Keratinocyte (primary cell): ENCODE results near the gene CCBE1. TPM values are rescaled to one million over a fixed set of nuclear protein-coding genes. Genes with fewer than 3 reads are reported as not detected.

ENCODE experiments used
- DNase-seq: peaks from one replicate; pipeline ENCODE4 v3.0.0-alpha.2; 2011; ENCODE audit warnings: low read depth, missing footprints, low spot score
- FAIRE-seq: peaks from 2 replicates; lab custom pipeline; 2011; peaks lifted over from hg19 to GRCh38; lab: Jason Lieb, UNC
- H2AFZ ChIP-seq: 2 replicates; pipeline ENCODE4 v1.6.0; 2012; ENCODE audit warnings: low read length, control low read depth, inconsistent platforms; ENCODE audit not compliant: control insufficient read depth
- H3K27ac ChIP-seq: 2 replicates; pipeline ENCODE4 v1.5.1; 2011; ENCODE audit warnings: low read length; ENCODE audit not compliant: control insufficient read depth, insufficient read depth
- H3K27me3 ChIP-seq: 3 replicates; pipeline ENCODE4 v1.6.0; 2011; ENCODE audit warnings: low read length; ENCODE audit not compliant: control insufficient read depth, insufficient read depth; ENCODE audit errors: extremely low read depth
- H3K36me3 ChIP-seq, 2 experiments: 2 replicates in 1 of 2; 3 replicates in 1 of 2; pipeline ENCODE4 v1.5.1; 2011; ENCODE audit warnings: low read length in 2 of 2, mild to moderate bottlenecking in 1 of 2; ENCODE audit not compliant: control insufficient read depth in 2 of 2, insufficient read depth in 2 of 2; ENCODE audit errors: extremely low read depth in 1 of 2
- H3K4me1 ChIP-seq: 3 replicates; pipeline ENCODE4 v1.5.1; 2011; ENCODE audit warnings: low read length; ENCODE audit not compliant: control insufficient read depth, insufficient read depth; ENCODE audit errors: extremely low read depth
- H3K4me2 ChIP-seq: 3 replicates; pipeline ENCODE4 v1.6.0; 2011; ENCODE audit warnings: low read depth, low read length; ENCODE audit not compliant: control insufficient read depth, insufficient read depth; ENCODE audit errors: extremely low read depth
- H3K4me3 ChIP-seq, 3 experiments: fragments of 200-600 bp in 1 of 3; sonication (generic) in 1 of 3; 2 replicates in 2 of 3; 3 replicates in 1 of 3; pipeline ENCODE4 v1.5.1; 2011 to 2016; ENCODE audit warnings: low read length in 3 of 3, mild to moderate bottlenecking in 3 of 3, control low read depth in 2 of 3, inconsistent platforms in 1 of 3, low read depth in 1 of 3, mixed read lengths in 1 of 3, mixed run types in 1 of 3, moderate library complexity in 1 of 3; ENCODE audit not compliant: control insufficient read depth in 2 of 3, insufficient read depth in 2 of 3; ENCODE audit errors: extremely low read depth in 1 of 3
- H3K79me2 ChIP-seq: 2 replicates; pipeline ENCODE4 v1.6.0; 2012; ENCODE audit warnings: low read length; ENCODE audit not compliant: control insufficient read depth, insufficient read depth
- H3K9ac ChIP-seq: 3 replicates; pipeline ENCODE4 v1.6.0; 2011; ENCODE audit warnings: low read length; ENCODE audit not compliant: control insufficient read depth, insufficient read depth; ENCODE audit errors: extremely low read depth
- H3K9me1 ChIP-seq: 3 replicates; pipeline ENCODE4 v1.6.0; 2011; ENCODE audit warnings: low read length; ENCODE audit not compliant: control insufficient read depth, insufficient read depth; ENCODE audit errors: extremely low read depth
- H3K9me3 ChIP-seq: 2 replicates; pipeline ENCODE4 v1.5.1; 2012; ENCODE audit warnings: low read depth, low read length; ENCODE audit not compliant: control insufficient read depth
- H4K20me1 ChIP-seq: 3 replicates; pipeline ENCODE4 v1.6.0; 2011; ENCODE audit warnings: low read length; ENCODE audit not compliant: control insufficient read depth, insufficient read depth; ENCODE audit errors: extremely low read depth
- EZH2 ChIP-seq: IDR thresholded peaks from one replicate; pipeline ENCODE4 v1.6.1; 2012; ENCODE audit warnings: inconsistent platforms, mild to moderate bottlenecking, low read length, moderate library complexity
- dilution Hi-C: fragments of 300-500 bp; cut with MboI; formaldehyde crosslinking; loops from one replicate; pipeline ENCODE4 v1.7.0; 2020; ENCODE audit warnings: low sequenced_read_pairs; ENCODE audit not compliant: extremely low pct_ligation_motif_present
- polyA plus RNA-seq, 5 experiments: library from polyadenylated mRNA; depleted of rRNA in 3 of 5; stranded (reverse) in 3 of 5; stranded (forward) in 1 of 5; unstranded in 1 of 5; fragments of >200 nt; gene quantifications; 1 replicate in 1 of 5; 2 replicates in 3 of 5; 3 replicates in 1 of 5; pipeline versions ENCODE4 v1.2.1 to v1.2.3, GENCODE V29; 2011 to 2012; ENCODE audit warnings: missing spikeins in 2 of 5, low read depth in 1 of 5, low replicate concordance in 1 of 5
- TF ChIP-seq, protein P1 (sequence below), 3 experiments: IDR thresholded peaks in 1 of 3; conservative IDR thresholded peaks in 1 of 3; optimal IDR thresholded peaks in 1 of 3; 2 replicates in 2 of 3; 3 replicates in 1 of 3; pipeline versions ENCODE3 to v1.5.1; 2011; ENCODE audit warnings: low read length in 3 of 3, mild to moderate bottlenecking in 3 of 3, moderate library complexity in 2 of 3, control low read depth in 1 of 3, inconsistent platforms in 1 of 3; ENCODE audit not compliant: insufficient read depth in 2 of 3; ENCODE audit errors: extremely low read depth in 1 of 3

The CCBE1 gene
- polyA plus RNA-seq, 1 donor (not counting 4 experiments of a cell fraction or from before 2014, with no cell fraction given) = 20.1 TPM

DNA sequence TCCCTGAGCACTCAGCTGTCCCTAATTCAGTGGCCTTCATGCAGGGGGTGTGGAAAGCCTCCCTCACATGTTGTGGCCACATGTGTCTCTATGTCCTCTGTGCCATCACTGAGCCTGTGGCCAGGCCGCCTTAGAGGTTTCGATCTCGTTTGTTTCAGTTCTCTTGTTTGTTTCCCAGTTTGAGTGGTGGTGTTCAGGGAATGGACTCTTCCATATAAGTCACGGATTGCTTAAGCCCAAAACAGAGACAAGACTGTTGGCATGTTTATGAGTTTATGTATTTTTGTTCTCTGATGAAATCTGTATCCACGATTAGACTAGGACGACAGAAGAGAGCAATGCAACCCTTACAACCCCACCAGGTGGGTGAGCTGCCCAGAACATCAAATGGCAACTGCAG lies 134.5 kb downstream of the CCBE1 start:
- no peak for FAIRE-seq

GRCh38 chr18:59561612-59562011 lies 135.6 kb downstream of the CCBE1 start:
- Histone ChIP-seq H3K79me2 (no peaks in the 10 kb centered on the region), H3K4me1 (peaks cover 5% of the 10 kb centered on the region), H3K36me3 (no peaks in the 10 kb centered on the region), H3K4me3 (no peak overlapping the region), H4K20me1 (peaks cover 4% of the 10 kb centered on the region), H3K9me3 (no peaks in the 10 kb centered on the region), H2AFZ (no peak overlapping the region), H3K9ac (no peak overlapping the region), H3K27ac (no peak overlapping the region), H3K27me3 (no peaks in the 10 kb centered on the region), H3K9me1 (peaks cover 2% of the 10 kb centered on the region), H3K4me2 (no peak overlapping the region)
- DNase-seq (no peak), FAIRE-seq (no peak)
- dilution Hi-C loops = no loop called here
- no peak for TF ChIP-seq EZH2
- TF ChIP-seq, protein P1, sequence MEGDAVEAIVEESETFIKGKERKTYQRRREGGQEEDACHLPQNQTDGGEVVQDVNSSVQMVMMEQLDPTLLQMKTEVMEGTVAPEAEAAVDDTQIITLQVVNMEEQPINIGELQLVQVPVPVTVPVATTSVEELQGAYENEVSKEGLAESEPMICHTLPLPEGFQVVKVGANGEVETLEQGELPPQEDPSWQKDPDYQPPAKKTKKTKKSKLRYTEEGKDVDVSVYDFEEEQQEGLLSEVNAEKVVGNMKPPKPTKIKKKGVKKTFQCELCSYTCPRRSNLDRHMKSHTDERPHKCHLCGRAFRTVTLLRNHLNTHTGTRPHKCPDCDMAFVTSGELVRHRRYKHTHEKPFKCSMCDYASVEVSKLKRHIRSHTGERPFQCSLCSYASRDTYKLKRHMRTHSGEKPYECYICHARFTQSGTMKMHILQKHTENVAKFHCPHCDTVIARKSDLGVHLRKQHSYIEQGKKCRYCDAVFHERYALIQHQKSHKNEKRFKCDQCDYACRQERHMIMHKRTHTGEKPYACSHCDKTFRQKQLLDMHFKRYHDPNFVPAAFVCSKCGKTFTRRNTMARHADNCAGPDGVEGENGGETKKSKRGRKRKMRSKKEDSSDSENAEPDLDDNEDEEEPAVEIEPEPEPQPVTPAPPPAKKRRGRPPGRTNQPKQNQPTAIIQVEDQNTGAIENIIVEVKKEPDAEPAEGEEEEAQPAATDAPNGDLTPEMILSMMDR (optimal IDR thresholded peaks at IDR 0.05 in 1 of 3, IDR thresholded peaks at IDR 0.05 in 1 of 3, conservative IDR thresholded peaks at IDR 0.05 in 1 of 3; ENCODE audit: extremely low read depth in 1 of 3, insufficient read depth in 2 of 3, low read length in 3 of 3) = no peak

More for the DNA sequence above, 134.5 kb downstream of the CCBE1 start:
- Histone ChIP-seq H3K27ac (no peak overlapping the region), H3K9me1 (no peaks in the 10 kb centered on the region), H3K9me3 (no peaks in the 10 kb centered on the region), H3K79me2 (no peaks in the 10 kb centered on the region), H4K20me1 (no peaks in the 10 kb centered on the region), H3K9ac (no peak overlapping the region), H3K36me3 (no peaks in the 10 kb centered on the region), H3K27me3 (no peaks in the 10 kb centered on the region), H2AFZ (no peak overlapping the region), H3K4me3 (no peak overlapping the region), H3K4me2 (no peak overlapping the region), H3K4me1 (no peaks in the 10 kb centered on the region)
- TF ChIP-seq EZH2 = no peak
- no peak for DNase-seq
- dilution Hi-C loops = no loop called here

DNA sequence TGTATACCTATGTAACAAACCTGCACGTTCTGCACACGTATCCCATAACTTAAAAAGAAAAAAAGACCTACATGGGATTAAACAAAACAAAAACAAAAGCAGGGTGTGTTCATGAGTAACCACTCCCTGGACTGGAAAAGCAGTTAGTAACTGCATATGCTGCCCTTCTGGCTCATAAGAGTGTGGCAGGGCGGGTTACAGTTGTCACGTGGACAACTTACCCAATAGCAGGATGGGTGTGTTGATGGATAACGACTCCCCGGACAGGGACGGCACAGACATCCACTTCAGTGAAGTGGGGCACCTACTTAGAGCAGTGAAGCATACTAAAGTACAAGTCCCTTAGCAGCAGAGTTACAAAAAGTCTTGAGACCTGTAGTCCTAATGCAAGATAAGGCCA lies 136.7 kb downstream of the CCBE1 start:
- H2AFZ ChIP-seq = no peak overlapping the region
- H3K9me3 ChIP-seq = no peaks in the 10 kb centered on the region
- no peaks in the 10 kb centered on the region for H3K79me2 ChIP-seq
- H3K4me1 ChIP-seq = peaks cover 15% of the 10 kb centered on the region
- H3K9ac ChIP-seq = no peak overlapping the region
- DNase-seq (no peak), FAIRE-seq (no peak)
- H3K36me3 ChIP-seq = no peaks in the 10 kb centered on the region
- no peak overlapping the region for H3K4me2 ChIP-seq
- peaks cover 2% of the 10 kb centered on the region for H3K9me1 ChIP-seq
- no peaks in the 10 kb centered on the region for H3K27me3 ChIP-seq
- H4K20me1 ChIP-seq = peaks cover 7% of the 10 kb centered on the region
- no peak overlapping the region for H3K4me3 ChIP-seq
- no peak overlapping the region for H3K27ac ChIP-seq
- TF ChIP-seq, protein P1 (optimal IDR thresholded peaks at IDR 0.05 in 1 of 3, IDR thresholded peaks at IDR 0.05 in 1 of 3, conservative IDR thresholded peaks at IDR 0.05 in 1 of 3; ENCODE audit: extremely low read depth in 1 of 3, insufficient read depth in 2 of 3, low read length in 3 of 3) = no peak
- TF ChIP-seq EZH2 = no peak
- dilution Hi-C loops = no loop called here
